ENCODE results near the gene CEP72.

DNA sequence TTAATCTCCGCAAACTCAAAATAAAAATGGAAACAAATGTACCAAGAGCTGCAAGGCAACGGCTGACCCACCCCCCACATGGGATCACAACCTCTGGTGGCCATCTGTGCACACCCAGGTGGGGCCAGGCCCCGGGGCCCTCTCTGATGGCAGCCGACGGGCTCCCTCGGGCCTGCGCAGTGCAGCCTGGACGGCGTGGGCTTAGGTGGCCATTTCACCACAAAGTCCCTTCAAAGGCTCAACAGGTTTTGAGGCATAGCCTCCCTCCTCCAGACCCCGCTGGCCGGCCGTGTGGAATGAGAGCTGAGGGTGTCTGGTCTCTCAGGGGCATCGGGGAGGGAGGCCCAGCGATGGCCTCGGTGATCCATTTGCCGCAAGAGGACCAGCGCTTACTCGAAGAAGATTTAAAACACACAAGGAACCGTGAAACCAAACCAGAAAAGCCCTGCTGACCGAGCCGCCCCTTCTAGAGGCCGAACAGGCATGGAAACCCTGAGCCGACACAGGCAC, 42.7 kb upstream of the CEP72 start:
- TF ChIP-seq, protein P1, sequence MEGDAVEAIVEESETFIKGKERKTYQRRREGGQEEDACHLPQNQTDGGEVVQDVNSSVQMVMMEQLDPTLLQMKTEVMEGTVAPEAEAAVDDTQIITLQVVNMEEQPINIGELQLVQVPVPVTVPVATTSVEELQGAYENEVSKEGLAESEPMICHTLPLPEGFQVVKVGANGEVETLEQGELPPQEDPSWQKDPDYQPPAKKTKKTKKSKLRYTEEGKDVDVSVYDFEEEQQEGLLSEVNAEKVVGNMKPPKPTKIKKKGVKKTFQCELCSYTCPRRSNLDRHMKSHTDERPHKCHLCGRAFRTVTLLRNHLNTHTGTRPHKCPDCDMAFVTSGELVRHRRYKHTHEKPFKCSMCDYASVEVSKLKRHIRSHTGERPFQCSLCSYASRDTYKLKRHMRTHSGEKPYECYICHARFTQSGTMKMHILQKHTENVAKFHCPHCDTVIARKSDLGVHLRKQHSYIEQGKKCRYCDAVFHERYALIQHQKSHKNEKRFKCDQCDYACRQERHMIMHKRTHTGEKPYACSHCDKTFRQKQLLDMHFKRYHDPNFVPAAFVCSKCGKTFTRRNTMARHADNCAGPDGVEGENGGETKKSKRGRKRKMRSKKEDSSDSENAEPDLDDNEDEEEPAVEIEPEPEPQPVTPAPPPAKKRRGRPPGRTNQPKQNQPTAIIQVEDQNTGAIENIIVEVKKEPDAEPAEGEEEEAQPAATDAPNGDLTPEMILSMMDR (IDR thresholded peaks at IDR 0.05), result no peak
- TF ChIP-seq POLR2AphosphoS5 (IDR thresholded peaks at IDR 0.05) (no peak), POLR2A (IDR thresholded peaks at IDR 0.05) (no peak)

Measured in transverse colon (tissue), 4 donors.